WTC11 (cell line): ENCODE measurements around the gene LPP. TPM values are rescaled to one million over a fixed set of nuclear protein-coding genes. Genes with fewer than 3 reads are reported as not detected.

Experiments used
- ATAC-seq: fragments of 200-7000 bp; cut with Tn5 transposase; 2 replicates; pipeline ENCODE4 v1.10.0; 2021; ENCODE audit warnings: mild to moderate bottlenecking, moderate library complexity
- CTCF ChIA-PET: fragments of 300-600 bp; sonication (Branson Sonifier 250); formaldehyde crosslinking; loops from one replicate; lab custom pipeline; 2021; ENCODE audit warnings: antibody characterized with exemption; lab: Charles Lee
- POLR2A ChIA-PET: fragments of 350-600 bp; sonication (Branson Sonifier 250); formaldehyde crosslinking; loops from one replicate; lab custom pipeline; 2021; ENCODE audit warnings: antibody characterized with exemption; lab: Charles Lee
- DNase-seq: peaks from one replicate; pipeline ENCODE4 v3.0.0; 2021; ENCODE audit warnings: low spot score
- H3K27ac Mint-ChIP-seq: 2 replicates; pipeline ENCODE4 v1.8.0; 2021; ENCODE audit warnings: mixed read lengths
- H3K27me3 Mint-ChIP-seq: 2 replicates; pipeline ENCODE4 v1.8.0; 2021; ENCODE audit warnings: low read depth, mild to moderate bottlenecking, moderate library complexity, mixed read lengths
- H3K36me3 Mint-ChIP-seq: 2 replicates; pipeline ENCODE4 v1.8.0; 2021; ENCODE audit warnings: mixed read lengths
- H3K4me1 Mint-ChIP-seq: 2 replicates; pipeline ENCODE4 v1.8.0; 2022; ENCODE audit warnings: mixed read lengths
- H3K4me3 Mint-ChIP-seq: 2 replicates; pipeline ENCODE4 v1.8.0; 2021; ENCODE audit warnings: mild to moderate bottlenecking, moderate library complexity, mixed read lengths
- H3K9me3 Mint-ChIP-seq: 2 replicates; pipeline ENCODE4 v1.8.0; 2021; ENCODE audit warnings: mixed read lengths
- AFF4 ChIP-seq: sonication (generic); formaldehyde crosslinking; IDR thresholded peaks from 2 replicates; pipeline ENCODE4 v1.8.1; 2023; ENCODE audit warnings: mild to moderate bottlenecking, missing genetic modification reagents, borderline replicate concordance
- ESRRA ChIP-seq: sonication (generic); formaldehyde crosslinking; IDR thresholded peaks from 2 replicates; pipeline ENCODE4 v1.8.1; 2022; ENCODE audit warnings: mild to moderate bottlenecking, missing genetic modification reagents, borderline replicate concordance
- HMGXB4 ChIP-seq: sonication (generic); formaldehyde crosslinking; IDR thresholded peaks from 2 replicates; pipeline ENCODE4 v1.8.1; 2023; ENCODE audit warnings: mild to moderate bottlenecking, moderate library complexity, missing genetic modification reagents
- JAZF1 ChIP-seq: fragments of 250-450 bp; sonication (Bioruptor Pico); IDR thresholded peaks from 2 replicates; pipeline ENCODE4 v1.9.0; 2021; ENCODE audit warnings: moderate library complexity, mild to moderate bottlenecking, inconsistent platforms
- PREB ChIP-seq: sonication (generic); formaldehyde crosslinking; IDR thresholded peaks from 2 replicates; pipeline ENCODE4 v1.8.1; 2022; ENCODE audit warnings: mild to moderate bottlenecking, missing genetic modification reagents, moderate library complexity, borderline replicate concordance
- SP1 ChIP-seq: sonication (generic); formaldehyde crosslinking; conservative IDR thresholded peaks from 2 replicates; pipeline ENCODE4 v1.8.1; 2022; ENCODE audit warnings: missing genetic modification reagents
- TCF7 ChIP-seq: sonication (generic); formaldehyde crosslinking; IDR thresholded peaks from 2 replicates; pipeline ENCODE4 v1.8.0; 2022; ENCODE audit warnings: mild to moderate bottlenecking, low read depth, missing genetic modification reagents, moderate library complexity
- TP53 ChIP-seq: sonication (generic); formaldehyde crosslinking; IDR thresholded peaks from 2 replicates; pipeline ENCODE4 v1.8.1; 2023; ENCODE audit warnings: mild to moderate bottlenecking, missing genetic modification reagents
- ZMAT4 ChIP-seq: fragments of 250-450 bp; sonication (Bioruptor Pico); IDR thresholded peaks from 2 replicates; pipeline ENCODE4 v1.9.0; 2021; ENCODE audit warnings: mild to moderate bottlenecking
- ZNF138 ChIP-seq: sonication (generic); formaldehyde crosslinking; conservative IDR thresholded peaks from 2 replicates; pipeline ENCODE4 v1.8.1; 2022; ENCODE audit warnings: mild to moderate bottlenecking, moderate library complexity, missing genetic modification reagents
- total RNA-seq: library from RNA; stranded (reverse); gene quantifications from 3 replicates; pipeline ENCODE4 v1.2.3, GENCODE V29; 2021
- TF ChIP-seq, protein P1 (sequence below): fragments of 250-450 bp; sonication (Bioruptor Pico); IDR thresholded peaks from 2 replicates; pipeline ENCODE4 v2.1.2; 2022; ENCODE audit warnings: mild to moderate bottlenecking, moderate library complexity
- TF ChIP-seq, protein P2 (sequence below): sonication (generic); formaldehyde crosslinking; IDR thresholded peaks from 2 replicates; pipeline ENCODE4 v1.8.0; 2022; ENCODE audit warnings: mild to moderate bottlenecking, missing genetic modification reagents

The LPP gene
- total RNA-seq, 1 experiment from 2014 or later, result 49.6 TPM

DNA sequence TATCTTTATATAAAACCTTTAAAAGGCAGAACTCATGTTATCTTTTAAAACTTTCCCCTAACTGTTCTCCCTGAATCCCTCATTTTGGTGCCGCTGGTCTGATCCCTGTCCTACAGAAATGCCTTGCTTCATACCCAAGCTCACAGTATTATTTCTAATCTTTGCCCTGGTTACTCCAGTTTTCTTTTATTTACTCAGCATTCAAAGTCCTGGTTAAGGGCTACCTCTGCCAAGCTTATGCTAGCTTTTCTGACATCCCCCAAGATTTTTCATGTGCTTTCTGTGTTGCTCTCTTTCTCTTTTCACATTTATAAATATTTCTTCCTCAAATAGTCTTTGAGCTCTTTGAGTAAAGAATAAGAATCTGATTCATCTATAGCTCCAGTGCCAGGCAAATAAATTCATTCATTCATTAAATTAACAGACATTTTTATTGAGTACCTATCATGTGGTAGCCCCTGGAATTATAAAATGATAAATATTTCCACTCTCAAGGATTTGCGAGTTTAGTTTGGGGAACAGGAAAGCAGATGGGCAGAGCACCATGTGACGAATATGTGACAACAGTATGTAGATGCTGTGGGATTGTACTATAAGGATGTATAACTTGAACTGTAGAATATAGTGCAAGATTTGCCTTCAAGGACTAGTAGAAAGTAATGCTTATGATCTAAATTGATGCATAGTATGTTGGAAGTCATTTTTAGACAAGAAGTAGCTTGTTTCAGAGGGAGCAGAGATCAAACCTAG is 247.5 kb downstream of the LPP start (continued):
- TF ChIP-seq ESRRA (CRISPR knock-in tag) (no peak), SP1 (CRISPR knock-in tag) (no peak)

DNA sequence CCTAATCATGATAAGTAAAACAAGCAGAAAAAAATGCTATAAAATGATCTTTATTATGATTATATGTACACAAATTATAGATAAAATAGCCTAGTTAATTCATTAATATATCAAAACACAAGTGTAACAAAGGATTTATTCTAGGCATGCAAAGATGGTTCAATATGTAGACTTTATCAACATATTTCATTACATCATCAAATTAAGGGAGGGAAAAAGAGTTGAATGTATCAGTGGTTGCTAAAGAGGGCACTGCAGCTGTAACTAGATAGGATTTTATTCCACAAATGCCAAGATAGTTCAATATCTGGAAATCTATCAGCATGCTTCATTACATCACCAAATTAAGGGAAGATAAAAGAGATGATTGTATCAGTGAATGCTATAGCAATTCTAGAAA is 248.3 kb downstream of the LPP start:
- no peak for TF ChIP-seq AFF4 (CRISPR knock-in tag)
- TF ChIP-seq, protein P1, sequence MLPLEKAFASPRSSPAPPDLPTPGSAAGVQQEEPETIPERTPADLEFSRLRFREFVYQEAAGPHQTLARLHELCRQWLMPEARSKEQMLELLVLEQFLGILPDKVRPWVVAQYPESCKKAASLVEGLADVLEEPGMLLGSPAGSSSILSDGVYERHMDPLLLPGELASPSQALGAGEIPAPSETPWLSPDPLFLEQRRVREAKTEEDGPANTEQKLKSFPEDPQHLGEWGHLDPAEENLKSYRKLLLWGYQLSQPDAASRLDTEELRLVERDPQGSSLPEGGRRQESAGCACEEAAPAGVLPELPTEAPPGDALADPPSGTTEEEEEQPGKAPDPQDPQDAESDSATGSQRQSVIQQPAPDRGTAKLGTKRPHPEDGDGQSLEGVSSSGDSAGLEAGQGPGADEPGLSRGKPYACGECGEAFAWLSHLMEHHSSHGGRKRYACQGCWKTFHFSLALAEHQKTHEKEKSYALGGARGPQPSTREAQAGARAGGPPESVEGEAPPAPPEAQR (CRISPR knock-in tag), result no peak
- TF ChIP-seq PREB (CRISPR knock-in tag), result no peak
- TF ChIP-seq HMGXB4, result no peak
- TF ChIP-seq TCF7 (CRISPR knock-in tag), result no peak
- TF ChIP-seq JAZF1, result no peak
- TF ChIP-seq ZNF138, result no peak
- TF ChIP-seq ZMAT4, result no peak
- TF ChIP-seq TP53 (CRISPR knock-in tag), result no peak
- TF ChIP-seq, protein P2, sequence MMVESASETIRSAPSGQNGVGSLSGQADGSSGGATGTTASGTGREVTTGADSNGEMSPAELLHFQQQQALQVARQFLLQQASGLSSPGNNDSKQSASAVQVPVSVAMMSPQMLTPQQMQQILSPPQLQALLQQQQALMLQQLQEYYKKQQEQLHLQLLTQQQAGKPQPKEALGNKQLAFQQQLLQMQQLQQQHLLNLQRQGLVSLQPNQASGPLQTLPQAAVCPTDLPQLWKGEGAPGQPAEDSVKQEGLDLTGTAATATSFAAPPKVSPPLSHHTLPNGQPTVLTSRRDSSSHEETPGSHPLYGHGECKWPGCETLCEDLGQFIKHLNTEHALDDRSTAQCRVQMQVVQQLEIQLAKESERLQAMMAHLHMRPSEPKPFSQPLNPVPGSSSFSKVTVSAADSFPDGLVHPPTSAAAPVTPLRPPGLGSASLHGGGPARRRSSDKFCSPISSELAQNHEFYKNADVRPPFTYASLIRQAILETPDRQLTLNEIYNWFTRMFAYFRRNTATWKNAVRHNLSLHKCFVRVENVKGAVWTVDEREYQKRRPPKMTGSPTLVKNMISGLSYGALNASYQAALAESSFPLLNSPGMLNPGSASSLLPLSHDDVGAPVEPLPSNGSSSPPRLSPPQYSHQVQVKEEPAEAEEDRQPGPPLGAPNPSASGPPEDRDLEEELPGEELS (CRISPR knock-in tag), result no peak
- ChIA-PET POLR2A (no interaction called here), CTCF (interaction anchor here (4.7 kb wide), 1 partner anchor 662 kb away, joined by 16 read pairs; no protein-coding TSS in a partner anchor)
- DNase-seq (no peak), ATAC-seq (no peak)
- Mint-ChIP-seq H3K4me1 (peaks cover 6% of the 10 kb centered on the region), H3K36me3 (no peaks in the 10 kb centered on the region), H3K4me3 (no peak overlapping the region), H3K27ac (no peak overlapping the region), H3K27me3 (no peaks in the 10 kb centered on the region), H3K9me3 (no peaks in the 10 kb centered on the region)
